Fibroblast of peridontal ligament (primary cell): ENCODE data around the gene ANKRD49.

ENCODE experiments used
- DNase-seq: peaks from one replicate; pipeline ENCODE4 v3.0.0-alpha.2; 2010; ENCODE audit errors: extremely low read depth

ANKRD49 gene

DNA sequence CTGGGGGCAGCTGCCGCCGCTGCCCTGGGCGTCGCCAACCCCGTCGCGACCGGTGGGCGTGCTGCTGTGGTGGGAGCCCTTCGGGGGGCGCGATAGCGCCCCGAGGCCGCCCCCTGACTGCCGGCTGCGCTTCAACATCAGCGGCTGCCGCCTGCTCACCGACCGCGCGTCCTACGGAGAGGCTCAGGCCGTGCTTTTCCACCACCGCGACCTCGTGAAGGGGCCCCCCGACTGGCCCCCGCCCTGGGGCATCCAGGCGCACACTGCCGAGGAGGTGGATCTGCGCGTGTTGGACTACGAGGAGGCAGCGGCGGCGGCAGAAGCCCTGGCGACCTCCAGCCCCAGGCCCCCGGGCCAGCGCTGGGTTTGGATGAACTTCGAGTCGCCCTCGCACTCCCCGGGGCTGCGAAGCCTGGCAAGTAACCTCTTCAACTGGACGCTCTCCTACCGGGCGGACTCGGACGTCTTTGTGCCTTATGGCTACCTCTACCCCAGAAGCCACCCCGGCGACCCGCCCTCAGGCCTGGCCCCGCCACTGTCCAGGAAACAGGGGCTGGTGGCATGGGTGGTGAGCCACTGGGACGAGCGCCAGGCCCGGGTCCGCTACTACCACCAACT is 51.0 kb downstream of the ANKRD49 start:
- no peak for DNase-seq

DNA sequence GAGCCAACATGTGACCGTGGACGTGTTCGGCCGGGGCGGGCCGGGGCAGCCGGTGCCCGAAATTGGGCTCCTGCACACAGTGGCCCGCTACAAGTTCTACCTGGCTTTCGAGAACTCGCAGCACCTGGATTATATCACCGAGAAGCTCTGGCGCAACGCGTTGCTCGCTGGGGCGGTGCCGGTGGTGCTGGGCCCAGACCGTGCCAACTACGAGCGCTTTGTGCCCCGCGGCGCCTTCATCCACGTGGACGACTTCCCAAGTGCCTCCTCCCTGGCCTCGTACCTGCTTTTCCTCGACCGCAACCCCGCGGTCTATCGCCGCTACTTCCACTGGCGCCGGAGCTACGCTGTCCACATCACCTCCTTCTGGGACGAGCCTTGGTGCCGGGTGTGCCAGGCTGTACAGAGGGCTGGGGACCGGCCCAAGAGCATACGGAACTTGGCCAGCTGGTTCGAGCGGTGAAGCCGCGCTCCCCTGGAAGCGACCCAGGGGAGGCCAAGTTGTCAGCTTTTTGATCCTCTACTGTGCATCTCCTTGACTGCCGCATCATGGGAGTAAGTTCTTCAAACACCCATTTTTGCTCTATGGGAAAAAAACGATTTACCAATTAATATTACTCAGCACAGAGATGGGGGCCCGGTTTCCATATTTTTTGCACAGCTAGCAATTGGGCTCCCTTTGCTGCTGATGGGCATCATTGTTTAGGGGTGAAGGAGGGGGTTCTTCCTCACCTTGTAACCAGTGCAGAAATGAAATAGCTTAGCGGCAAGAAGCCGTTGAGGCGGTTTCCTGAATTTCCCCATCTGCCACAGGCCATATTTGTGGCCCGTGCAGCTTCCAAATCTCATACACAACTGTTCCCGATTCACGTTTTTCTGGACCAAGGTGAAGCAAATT is 51.7 kb downstream of the ANKRD49 start:
- DNase-seq, result no peak

DNA sequence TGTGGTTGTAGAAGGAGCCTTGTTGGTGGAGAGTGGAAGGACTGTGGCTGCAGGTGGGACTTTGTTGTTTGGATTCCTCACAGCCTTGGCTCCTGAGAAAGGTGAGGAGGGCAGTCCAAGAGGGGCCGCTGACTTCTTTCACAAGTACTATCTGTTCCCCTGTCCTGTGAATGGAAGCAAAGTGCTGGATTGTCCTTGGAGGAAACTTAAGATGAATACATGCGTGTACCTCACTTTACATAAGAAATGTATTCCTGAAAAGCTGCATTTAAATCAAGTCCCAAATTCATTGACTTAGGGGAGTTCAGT is 52.3 kb downstream of the ANKRD49 start:
- DNase-seq, result no peak

DNA sequence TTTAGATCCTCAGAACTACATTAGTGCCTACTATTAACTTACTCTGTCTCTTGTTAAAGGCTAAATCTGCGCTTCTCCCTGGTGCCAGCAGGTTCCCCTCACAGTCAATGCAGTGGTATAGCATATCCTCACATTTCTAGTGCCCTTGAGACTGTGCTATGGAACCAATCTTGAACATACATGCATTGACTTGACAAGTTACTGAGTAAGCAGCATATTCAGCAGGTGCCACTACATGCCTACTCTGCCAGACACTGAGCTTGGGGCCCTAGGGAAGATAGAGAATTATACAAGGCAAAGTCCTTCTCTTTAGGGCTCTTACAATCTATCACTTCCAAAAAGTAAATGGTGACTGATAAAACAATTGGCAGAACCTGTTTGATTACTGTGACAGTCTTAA is 53.1 kb downstream of the ANKRD49 start:
- DNase-seq, result no peak

DNA sequence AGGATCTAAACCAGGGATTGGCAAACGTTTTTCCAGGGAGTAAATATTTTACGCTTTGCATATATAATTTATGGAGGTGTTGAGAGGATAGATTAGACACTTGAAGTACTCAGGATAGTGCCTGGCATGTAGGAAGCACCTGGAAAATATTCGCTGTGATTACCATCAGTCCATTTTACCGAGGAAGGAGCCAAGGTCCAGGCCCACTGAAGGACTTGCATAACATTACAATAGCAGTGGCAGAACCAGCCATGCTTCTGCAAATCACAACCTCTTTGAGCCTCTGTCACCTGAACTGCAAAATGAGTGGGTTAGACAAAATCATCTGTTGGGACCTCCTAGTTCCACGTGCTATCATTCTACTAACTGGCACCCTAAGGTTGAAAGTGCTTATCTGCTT is 55.4 kb downstream of the ANKRD49 start:
- no peak for DNase-seq
